ENCODE data around the gene MAGI1.

DNA sequence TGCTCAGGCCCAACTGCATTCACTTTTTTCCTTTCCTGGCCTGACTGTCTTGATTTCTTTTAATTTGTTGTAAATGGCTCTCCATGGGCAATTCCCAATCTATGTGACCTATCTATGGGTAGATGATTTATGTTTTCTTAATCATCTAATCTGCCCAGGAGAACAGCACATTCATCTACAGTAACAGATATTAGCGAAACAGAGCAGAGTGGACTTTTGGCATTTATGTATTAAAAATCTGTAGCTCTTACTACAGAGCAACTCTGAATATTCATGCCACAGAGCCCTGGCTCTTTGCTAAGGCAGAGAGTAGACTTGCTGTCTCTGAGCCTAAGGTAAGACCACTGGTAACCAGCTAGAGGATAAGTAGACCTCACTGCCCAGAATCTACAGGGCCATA, 676.0 kb downstream of the MAGI1 start:
- TF ChIP-seq POLR2A (IDR thresholded peaks at IDR 0.05; ENCODE audit: low read depth, low read length), result no peak
- no peak for TF ChIP-seq TAF1 (IDR thresholded peaks at IDR 0.05; ENCODE audit: borderline replicate concordance, low read depth, low read length)
- no peak for TF ChIP-seq POLR2AphosphoS5 (IDR thresholded peaks at IDR 0.05; ENCODE audit: low read depth, low read length)

Data from GM12892 (cell line).